ENCODE measurements around the gene EGFLAM.

DNA sequence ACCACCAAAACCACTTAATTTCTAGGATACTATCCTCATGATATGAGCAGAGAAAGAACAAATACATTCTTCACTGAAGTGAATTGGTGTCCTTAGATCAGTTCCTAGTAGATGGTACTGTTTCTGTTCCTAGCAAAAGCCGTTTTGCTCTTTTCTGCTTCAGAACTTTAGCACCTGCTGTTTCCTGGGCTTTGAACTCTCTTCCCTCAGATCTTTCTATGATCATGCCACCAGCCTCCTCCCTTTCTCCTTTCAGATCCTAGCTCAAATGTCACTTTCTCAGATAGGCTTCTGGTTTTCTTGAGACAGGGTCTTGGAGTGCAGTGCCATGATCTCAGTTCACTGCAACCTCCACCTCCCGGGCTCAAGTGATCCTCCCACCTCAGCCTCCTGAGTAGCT, 118.0 kb downstream of the EGFLAM start:
- TF ChIP-seq, protein P1, sequence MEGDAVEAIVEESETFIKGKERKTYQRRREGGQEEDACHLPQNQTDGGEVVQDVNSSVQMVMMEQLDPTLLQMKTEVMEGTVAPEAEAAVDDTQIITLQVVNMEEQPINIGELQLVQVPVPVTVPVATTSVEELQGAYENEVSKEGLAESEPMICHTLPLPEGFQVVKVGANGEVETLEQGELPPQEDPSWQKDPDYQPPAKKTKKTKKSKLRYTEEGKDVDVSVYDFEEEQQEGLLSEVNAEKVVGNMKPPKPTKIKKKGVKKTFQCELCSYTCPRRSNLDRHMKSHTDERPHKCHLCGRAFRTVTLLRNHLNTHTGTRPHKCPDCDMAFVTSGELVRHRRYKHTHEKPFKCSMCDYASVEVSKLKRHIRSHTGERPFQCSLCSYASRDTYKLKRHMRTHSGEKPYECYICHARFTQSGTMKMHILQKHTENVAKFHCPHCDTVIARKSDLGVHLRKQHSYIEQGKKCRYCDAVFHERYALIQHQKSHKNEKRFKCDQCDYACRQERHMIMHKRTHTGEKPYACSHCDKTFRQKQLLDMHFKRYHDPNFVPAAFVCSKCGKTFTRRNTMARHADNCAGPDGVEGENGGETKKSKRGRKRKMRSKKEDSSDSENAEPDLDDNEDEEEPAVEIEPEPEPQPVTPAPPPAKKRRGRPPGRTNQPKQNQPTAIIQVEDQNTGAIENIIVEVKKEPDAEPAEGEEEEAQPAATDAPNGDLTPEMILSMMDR (conservative IDR thresholded peaks at IDR 0.05; ENCODE audit: low read depth in 2 of 2): no peak
- TF ChIP-seq EZH2 (IDR thresholded peaks at IDR 0.05; ENCODE audit: low read depth, unreplicated experiment): no peak
- no peak for TF ChIP-seq POLR2AphosphoS5 (IDR thresholded peaks at IDR 0.05; ENCODE audit: low read depth)
- no peak for TF ChIP-seq CREB1 (CRISPR knock-in tag; IDR thresholded peaks at IDR 0.05; ENCODE audit: low read depth)
- no peak for TF ChIP-seq ZNF114 (CRISPR knock-in tag; IDR thresholded peaks at IDR 0.05)
- no peak for TF ChIP-seq EZH2phosphoT487 (IDR thresholded peaks at IDR 0.05; ENCODE audit: unreplicated experiment)
- TF ChIP-seq NANOG (IDR thresholded peaks at IDR 0.05; ENCODE audit: borderline replicate concordance): no peak
- TF ChIP-seq, protein P2, sequence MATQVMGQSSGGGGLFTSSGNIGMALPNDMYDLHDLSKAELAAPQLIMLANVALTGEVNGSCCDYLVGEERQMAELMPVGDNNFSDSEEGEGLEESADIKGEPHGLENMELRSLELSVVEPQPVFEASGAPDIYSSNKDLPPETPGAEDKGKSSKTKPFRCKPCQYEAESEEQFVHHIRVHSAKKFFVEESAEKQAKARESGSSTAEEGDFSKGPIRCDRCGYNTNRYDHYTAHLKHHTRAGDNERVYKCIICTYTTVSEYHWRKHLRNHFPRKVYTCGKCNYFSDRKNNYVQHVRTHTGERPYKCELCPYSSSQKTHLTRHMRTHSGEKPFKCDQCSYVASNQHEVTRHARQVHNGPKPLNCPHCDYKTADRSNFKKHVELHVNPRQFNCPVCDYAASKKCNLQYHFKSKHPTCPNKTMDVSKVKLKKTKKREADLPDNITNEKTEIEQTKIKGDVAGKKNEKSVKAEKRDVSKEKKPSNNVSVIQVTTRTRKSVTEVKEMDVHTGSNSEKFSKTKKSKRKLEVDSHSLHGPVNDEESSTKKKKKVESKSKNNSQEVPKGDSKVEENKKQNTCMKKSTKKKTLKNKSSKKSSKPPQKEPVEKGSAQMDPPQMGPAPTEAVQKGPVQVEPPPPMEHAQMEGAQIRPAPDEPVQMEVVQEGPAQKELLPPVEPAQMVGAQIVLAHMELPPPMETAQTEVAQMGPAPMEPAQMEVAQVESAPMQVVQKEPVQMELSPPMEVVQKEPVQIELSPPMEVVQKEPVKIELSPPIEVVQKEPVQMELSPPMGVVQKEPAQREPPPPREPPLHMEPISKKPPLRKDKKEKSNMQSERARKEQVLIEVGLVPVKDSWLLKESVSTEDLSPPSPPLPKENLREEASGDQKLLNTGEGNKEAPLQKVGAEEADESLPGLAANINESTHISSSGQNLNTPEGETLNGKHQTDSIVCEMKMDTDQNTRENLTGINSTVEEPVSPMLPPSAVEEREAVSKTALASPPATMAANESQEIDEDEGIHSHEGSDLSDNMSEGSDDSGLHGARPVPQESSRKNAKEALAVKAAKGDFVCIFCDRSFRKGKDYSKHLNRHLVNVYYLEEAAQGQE (IDR thresholded peaks at IDR 0.05; ENCODE audit: unreplicated experiment): no peak
- TF ChIP-seq, protein P3, sequence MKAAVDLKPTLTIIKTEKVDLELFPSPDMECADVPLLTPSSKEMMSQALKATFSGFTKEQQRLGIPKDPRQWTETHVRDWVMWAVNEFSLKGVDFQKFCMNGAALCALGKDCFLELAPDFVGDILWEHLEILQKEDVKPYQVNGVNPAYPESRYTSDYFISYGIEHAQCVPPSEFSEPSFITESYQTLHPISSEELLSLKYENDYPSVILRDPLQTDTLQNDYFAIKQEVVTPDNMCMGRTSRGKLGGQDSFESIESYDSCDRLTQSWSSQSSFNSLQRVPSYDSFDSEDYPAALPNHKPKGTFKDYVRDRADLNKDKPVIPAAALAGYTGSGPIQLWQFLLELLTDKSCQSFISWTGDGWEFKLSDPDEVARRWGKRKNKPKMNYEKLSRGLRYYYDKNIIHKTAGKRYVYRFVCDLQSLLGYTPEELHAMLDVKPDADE (IDR thresholded peaks at IDR 0.05): no peak
- TF ChIP-seq JUNB (IDR thresholded peaks at IDR 0.05; ENCODE audit: unreplicated experiment): no peak
- TF ChIP-seq ZNF331 (CRISPR knock-in tag; IDR thresholded peaks at IDR 0.05; ENCODE audit: low read depth): no peak
- TF ChIP-seq, protein P4, sequence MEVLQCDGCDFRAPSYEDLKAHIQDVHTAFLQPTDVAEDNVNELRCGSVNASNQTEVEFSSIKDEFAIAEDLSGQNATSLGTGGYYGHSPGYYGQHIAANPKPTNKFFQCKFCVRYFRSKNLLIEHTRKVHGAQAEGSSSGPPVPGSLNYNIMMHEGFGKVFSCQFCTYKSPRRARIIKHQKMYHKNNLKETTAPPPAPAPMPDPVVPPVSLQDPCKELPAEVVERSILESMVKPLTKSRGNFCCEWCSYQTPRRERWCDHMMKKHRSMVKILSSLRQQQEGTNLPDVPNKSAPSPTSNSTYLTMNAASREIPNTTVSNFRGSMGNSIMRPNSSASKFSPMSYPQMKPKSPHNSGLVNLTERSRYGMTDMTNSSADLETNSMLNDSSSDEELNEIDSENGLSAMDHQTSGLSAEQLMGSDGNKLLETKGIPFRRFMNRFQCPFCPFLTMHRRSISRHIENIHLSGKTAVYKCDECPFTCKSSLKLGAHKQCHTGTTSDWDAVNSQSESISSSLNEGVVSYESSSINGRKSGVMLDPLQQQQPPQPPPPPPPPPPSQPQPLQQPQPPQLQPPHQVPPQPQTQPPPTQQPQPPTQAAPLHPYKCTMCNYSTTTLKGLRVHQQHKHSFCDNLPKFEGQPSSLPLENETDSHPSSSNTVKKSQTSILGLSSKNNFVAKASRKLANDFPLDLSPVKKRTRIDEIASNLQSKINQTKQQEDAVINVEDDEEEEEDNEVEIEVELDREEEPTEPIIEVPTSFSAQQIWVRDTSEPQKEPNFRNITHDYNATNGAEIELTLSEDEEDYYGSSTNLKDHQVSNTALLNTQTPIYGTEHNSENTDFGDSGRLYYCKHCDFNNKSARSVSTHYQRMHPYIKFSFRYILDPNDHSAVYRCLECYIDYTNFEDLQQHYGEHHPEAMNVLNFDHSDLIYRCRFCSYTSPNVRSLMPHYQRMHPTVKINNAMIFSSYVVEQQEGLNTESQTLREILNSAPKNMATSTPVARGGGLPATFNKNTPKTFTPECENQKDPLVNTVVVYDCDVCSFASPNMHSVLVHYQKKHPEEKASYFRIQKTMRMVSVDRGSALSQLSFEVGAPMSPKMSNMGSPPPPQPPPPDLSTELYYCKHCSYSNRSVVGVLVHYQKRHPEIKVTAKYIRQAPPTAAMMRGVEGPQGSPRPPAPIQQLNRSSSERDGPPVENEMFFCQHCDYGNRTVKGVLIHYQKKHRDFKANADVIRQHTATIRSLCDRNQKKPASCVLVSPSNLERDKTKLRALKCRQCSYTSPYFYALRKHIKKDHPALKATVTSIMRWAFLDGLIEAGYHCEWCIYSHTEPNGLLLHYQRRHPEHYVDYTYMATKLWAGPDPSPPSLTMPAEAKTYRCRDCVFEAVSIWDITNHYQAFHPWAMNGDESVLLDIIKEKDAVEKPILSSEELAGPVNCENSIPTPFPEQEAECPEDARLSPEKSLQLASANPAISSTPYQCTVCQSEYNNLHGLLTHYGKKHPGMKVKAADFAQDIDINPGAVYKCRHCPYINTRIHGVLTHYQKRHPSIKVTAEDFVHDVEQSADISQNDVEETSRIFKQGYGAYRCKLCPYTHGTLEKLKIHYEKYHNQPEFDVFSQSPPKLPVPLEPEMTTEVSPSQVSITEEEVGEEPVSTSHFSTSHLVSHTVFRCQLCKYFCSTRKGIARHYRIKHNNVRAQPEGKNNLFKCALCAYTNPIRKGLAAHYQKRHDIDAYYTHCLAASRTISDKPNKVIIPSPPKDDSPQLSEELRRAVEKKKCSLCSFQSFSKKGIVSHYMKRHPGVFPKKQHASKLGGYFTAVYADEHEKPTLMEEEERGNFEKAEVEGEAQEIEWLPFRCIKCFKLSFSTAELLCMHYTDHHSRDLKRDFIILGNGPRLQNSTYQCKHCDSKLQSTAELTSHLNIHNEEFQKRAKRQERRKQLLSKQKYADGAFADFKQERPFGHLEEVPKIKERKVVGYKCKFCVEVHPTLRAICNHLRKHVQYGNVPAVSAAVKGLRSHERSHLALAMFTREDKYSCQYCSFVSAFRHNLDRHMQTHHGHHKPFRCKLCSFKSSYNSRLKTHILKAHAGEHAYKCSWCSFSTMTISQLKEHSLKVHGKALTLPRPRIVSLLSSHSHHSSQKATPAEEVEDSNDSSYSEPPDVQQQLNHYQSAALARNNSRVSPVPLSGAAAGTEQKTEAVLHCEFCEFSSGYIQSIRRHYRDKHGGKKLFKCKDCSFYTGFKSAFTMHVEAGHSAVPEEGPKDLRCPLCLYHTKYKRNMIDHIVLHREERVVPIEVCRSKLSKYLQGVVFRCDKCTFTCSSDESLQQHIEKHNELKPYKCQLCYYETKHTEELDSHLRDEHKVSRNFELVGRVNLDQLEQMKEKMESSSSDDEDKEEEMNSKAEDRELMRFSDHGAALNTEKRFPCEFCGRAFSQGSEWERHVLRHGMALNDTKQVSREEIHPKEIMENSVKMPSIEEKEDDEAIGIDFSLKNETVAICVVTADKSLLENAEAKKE (CRISPR knock-in tag; IDR thresholded peaks at IDR 0.05): no peak
- TF ChIP-seq STAT1 (IDR thresholded peaks at IDR 0.05; ENCODE audit: unreplicated experiment): no peak

Data from GM23338 (cell line).